Spleen (tissue), 7 donors: Measurements from ENCODE around the gene CABP4.

Experiments
- CTCF ChIP-seq, 11 experiments: fragments of 200-600 bp in 7 of 11; fragments of 450-650 bp in 4 of 11; sonication (generic) in 4 of 11; IDR thresholded peaks in 8 of 11; conservative IDR thresholded peaks in 3 of 11; 1 replicate in 7 of 11; 2 replicates in 4 of 11; pipeline versions ENCODE4 v1.4.0 to v1.8.0; 2016 to 2021; ENCODE audit warnings: antibody characterized with exemption in 11 of 11, inconsistent platforms in 4 of 11, mild to moderate bottlenecking in 1 of 11
- POLR2A ChIP-seq, 3 donors: fragments of 450-650 bp; IDR thresholded peaks; one replicate each; pipeline ENCODE4 v1.5.1; 2017; ENCODE audit warnings: antibody characterized with exemption in 3 of 3, mild to moderate bottlenecking in 1 of 3
- POLR2AphosphoS5 ChIP-seq, 3 donors: sonication (generic); formaldehyde crosslinking; IDR thresholded peaks; one replicate each; pipeline ENCODE4 v1.5.1; 2017; ENCODE audit warnings: antibody characterized with exemption in 3 of 3
- donor health status: DM: no; HTN: no; CAD: no; lungs with moderate emphysema.
- donor health status: DM: no; HTN: no; CAD: no.
- donor health status: DM: no; HTN: no; CAD: no.

- TF ChIP-seq CTCF (IDR thresholded peaks at IDR 0.05 in 8 of 11, conservative IDR thresholded peaks at IDR 0.05 in 3 of 11) (no peak), POLR2A (IDR thresholded peaks at IDR 0.05) (no peak), POLR2AphosphoS5 (IDR thresholded peaks at IDR 0.05) (no peak)
Measured at GRCh38 chr11:67437809-67438157, 17.4 kb upstream of the CABP4 start.
